LNCaP clone FGC (cell line): ENCODE data around the gene APOB.

Experiments used
- DNase-seq: peaks from one replicate; pipeline ENCODE4 v3.0.0-alpha.2; 2011; ENCODE audit warnings: low read depth
- H3K4me3 ChIP-seq: 2 replicates; pipeline ENCODE4 v1.5.1; 2011; ENCODE audit warnings: mild to moderate bottlenecking, low read depth, low read length, control low read depth
- CTCF ChIP-seq: IDR thresholded peaks from 2 replicates; pipeline ENCODE4 v1.5.1; 2012; ENCODE audit warnings: mild to moderate bottlenecking; ENCODE audit not compliant: control insufficient read depth, insufficient read depth; ENCODE audit errors: extremely low read depth

The APOB gene

GRCh38 chr2:21025690-21026478 is 18.0 kb downstream of the APOB start:
- no peak for TF ChIP-seq CTCF
- H3K4me3 ChIP-seq: no peak overlapping the region
- no peak for DNase-seq

- TF ChIP-seq CTCF: no peak
- H3K4me3 ChIP-seq: no peak overlapping the region
- no peak for DNase-seq
These were observed 19.0 kb downstream of the APOB start for GRCh38 chr2:21024722-21025389.

DNA sequence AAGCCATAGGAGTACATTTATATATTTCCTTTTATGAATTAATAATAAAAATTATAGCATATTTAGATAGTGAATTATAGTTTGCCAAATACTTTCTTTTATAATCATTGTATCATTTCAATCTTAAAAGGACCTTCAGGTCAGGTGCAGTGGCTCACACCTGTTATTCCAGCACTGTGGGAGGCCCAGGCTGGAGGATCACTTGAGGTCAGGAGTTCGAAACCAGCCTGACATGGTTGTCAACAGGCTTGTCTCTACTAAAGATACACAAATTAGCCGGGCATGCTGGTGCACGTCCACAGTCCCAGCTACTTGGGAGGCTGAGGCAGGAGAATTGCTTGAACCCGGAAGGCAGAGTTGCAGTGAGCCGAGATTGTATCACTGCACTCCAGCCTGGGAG is 19.7 kb downstream of the APOB start:
- H3K4me3 ChIP-seq: no peak overlapping the region
- no peak for DNase-seq
- TF ChIP-seq CTCF: no peak

DNA sequence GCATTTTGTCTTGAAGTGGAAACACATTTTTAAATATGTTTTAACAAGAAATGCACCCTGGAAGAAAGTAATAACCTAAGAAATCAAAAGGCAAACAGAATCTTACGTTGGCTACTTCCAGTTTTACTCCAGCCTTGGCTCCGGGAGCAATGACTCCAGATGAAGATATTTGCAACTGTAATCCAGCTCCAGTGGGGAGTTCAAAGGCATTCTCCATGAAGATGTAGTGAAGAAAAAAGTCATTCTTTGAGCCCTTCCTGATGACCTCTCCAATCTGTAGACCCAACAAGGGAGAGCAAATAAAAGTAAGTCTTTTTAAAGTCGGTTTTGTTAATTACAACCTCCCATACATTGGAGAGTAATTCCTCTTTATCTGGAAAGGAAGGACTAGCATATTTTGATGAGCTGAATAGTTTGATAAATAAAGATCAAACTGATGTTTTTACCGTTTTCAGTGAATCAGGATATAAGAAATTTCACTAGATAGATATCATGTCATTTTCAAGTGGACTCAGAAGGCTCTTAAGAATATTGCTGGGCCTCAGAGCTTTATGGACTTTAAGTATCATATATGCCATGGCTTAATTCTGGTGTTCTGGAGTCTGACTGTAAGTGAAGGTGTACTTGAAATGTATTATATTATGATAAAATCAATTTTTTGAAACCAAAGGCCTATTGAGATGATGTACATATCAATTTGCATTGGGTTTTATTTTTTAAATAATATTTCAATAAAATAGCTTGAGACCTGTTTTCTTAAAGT is 20.3 kb downstream of the APOB start:
- no peak overlapping the region for H3K4me3 ChIP-seq
- TF ChIP-seq CTCF: no peak
- DNase-seq: no peak

- no peak overlapping the region for H3K4me3 ChIP-seq
- TF ChIP-seq CTCF: no peak
- DNase-seq: no peak
These were observed 21.0 kb downstream of the APOB start for GRCh38 chr2:21022792-21023367.

- no peak overlapping the region for H3K4me3 ChIP-seq
- DNase-seq: no peak
These were observed 22.4 kb downstream of the APOB start for GRCh38 chr2:21021430-21021829.

More at GRCh38 chr2:21021430-21021829, 22.4 kb downstream of the APOB start:
- no peak for TF ChIP-seq CTCF
